A673 (cell line): Measurements from ENCODE around the gene ANKS1B.

ENCODE experiments used
- CTCF ChIP-seq: fragments of 300-800, 200-600 bp; sonication (generic); conservative IDR thresholded peaks from 2 replicates; pipeline ENCODE4 v1.5.1; 2017; ENCODE audit warnings: low read depth, mild to moderate bottlenecking, antibody characterized with exemption, low read length, moderate library complexity, mixed read lengths
- EZH2 ChIP-seq: fragments of 200-600 bp; sonication (generic); IDR thresholded peaks from 2 replicates; pipeline ENCODE4 v1.6.1; 2017; ENCODE audit warnings: borderline replicate concordance, low read depth, mild to moderate bottlenecking, mixed read lengths, antibody characterized with exemption, low read length; ENCODE audit not compliant: poor library complexity, severe bottlenecking

DNA sequence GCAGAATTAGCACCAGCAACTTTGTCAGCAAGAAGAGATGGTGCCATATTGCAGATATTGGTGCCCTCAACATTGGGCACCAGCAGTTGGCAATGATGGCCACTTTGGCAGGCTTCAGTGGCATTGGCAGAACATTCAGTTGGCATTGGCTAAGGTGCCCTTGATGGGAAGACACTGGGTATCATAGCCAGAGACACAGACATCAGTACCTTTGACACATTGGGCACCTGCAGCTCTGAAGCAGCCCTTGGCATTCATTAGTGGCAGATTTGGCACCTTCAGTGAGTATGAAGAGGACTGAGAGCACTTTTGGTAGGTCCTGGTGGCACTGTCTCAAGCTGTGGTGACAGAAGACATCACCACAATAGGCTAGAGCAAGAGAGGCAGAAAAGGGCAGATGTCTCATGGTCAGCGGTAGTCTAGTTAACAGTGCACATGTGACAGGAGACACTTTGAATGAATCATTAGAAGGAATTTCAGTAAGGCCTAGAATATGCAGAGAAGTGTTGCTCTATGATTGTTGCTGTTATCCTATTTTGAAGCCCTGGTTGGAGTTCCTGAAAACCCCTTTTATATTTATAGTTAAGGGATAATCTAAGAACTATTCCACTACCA is 917.5 kb downstream of the ANKS1B start:
- TF ChIP-seq CTCF = no peak
- TF ChIP-seq EZH2 = no peak
